Stimulated activated CD8-positive, alpha-beta memory T cell treated with anti-CD3 and anti-CD28 coated beads, Interleukin-4, amount 100 ng/mL, for 24 hours (primary cell): Measurements from ENCODE around the gene IFIT1B.
A peak's percentile ranks its signal among the peaks of the same experiment; 100 is the strongest.

Experiments
- DNase-seq: peaks from one replicate; pipeline ENCODE4 v3.0.0-alpha.2; 2020; ENCODE audit warnings: low read depth

IFIT1B gene

GRCh38 chr10:89413398-89413912 is 35.6 kb downstream of the IFIT1B start:
- no peak for DNase-seq

GRCh38 chr10:89414146-89414878 is 36.5 kb downstream of the IFIT1B start, which contains the start of gene IFIT5:
Gene IFIT5 (plus strand): TSS chr10:89414568. CDS start chr10:89414799, 231 bp downstream.
- peak; percentile 50 for DNase-seq

DNA sequence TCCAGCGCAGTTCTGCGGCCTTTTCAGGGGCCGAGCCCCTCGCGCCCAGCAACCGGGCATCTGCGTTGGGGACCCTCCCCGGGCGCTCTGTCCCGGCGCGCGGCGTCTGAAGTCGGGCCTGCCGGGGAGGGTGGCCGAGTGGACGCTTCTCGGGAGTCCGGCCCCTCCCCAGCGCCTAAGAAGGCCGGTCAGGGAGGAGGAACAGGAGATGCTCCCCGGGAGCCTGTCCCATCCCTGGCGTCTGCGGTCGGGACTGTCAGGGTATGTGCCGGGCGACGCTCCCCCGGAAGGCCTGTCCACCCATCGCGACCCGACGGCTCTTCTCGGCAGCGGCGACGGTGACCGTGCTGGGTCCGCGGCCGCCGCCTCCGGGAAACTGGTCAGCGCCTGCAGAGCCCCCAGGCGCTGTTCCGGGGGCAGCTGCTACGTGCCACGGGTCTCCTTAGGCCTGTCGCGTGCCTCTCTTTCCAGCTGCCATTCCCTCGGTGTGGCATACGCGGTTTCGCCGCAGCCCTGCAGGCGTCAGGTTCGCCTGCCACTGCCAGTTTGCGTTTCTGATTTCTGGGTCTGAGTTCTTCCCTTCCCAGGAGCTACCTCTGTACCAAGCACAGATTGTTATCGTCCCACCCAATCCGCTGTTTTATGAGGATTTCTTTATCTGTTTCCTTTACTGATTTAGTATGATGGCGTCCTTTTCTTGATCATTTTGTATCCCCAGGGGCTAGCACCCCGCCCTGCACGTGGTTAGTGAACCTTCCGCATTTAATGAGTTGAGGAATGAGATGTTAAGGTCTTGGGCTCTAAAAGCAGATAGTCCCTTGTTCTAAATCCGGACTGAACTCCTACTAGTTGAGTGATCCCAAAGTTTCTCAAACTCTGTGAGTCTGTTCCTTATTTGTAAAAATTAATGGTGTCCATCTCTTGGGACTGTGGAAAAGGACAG is 37.3 kb downstream of the IFIT1B start:
- DNase-seq = peak; percentile 10

- no peak for DNase-seq
Observed at GRCh38 chr10:89416465-89416864, 38.6 kb downstream of the IFIT1B start.

DNA sequence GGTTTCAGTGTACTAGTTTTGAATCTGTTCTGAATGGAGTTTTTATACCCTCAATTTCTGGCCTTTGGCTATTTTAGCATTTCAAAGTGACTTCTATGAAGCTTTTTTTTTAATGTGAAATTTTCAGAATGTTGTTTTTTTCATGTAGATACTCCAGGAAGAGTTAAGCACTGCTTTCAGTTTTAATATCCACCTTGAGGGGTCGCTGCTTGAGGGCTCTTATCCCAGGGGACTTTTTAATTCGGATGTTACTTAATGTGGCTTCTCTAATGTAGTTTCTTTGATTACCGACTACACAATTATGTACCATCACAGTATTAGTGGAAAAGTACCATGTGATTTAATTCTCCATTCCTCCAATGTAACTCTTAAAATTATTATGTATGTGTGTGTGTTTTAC is 41.7 kb downstream of the IFIT1B start:
- no peak for DNase-seq

DNA sequence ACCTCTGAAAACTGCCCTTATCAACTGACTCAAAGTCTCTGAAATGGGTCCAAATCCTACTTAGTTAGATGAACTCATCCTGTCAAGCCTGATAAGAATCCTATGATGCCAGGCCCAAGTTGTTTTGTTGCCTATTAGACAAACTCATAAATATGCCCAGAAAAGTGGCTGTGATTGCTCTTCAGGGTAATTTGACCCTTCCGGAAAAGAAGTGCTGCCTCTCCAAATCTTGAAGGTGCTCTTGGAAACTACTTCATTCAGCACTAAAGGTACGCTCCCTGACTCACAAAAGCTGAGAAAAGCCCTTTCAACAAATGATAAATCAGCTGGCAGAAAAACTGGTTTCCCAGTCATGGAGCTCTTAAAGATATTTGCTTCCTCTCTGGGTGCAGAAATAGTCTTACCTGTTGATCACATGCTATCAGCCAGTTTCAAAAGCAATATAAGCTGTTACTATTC is 43.2 kb downstream of the IFIT1B start:
- DNase-seq = no peak

- no peak for DNase-seq
Observed at GRCh38 chr10:89425000-89425399, 47.1 kb downstream of the IFIT1B start.

DNA sequence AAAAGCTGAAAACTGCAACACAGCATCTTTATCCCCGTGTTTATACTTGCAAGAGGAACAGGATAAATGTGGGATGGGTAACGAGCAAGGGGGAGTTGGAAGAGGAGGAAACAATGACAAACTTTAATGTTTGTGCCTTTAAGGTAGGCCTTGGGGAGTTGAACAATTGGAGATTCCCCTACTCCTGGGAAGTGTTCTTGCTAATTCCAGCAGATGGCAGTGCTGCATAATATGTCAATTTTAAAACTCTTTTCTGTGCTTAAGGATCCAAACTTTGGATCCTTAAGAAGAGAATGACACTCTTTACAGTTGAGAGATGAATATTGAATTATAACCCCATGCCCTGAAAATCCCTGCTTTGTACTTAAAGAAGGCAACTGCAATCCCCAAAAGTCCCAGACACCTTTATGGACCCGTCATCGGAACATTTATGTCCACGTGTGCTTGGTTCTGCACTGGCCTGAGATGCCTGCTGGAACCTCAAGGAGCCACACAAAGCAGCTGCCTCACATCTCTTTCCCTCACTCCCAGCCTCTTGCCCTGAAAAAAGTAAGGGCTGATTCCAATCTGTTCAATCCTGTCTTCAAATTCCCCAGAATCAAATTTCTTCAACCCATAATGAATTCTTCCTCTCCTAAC is 48.5 kb downstream of the IFIT1B start:
- DNase-seq = no peak

DNA sequence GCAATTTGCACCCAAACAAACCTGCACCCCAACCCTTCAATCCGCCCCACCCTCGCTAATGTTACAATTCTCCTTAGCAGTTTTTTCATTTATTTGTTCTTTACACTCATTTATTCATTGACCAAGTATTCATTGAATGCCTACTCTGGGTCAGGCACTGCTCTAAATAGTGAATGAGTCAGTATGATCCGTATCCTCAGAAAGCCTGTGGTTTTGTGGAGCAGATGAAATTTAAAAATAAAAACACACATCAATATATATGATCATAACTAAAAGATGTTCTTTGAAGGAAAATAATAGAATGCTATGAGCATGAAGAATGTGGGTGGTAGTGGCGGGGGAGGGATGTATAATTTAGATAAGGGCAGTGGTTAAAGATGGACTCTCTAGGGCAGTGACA is 49.8 kb downstream of the IFIT1B start:
- DNase-seq = no peak

DNA sequence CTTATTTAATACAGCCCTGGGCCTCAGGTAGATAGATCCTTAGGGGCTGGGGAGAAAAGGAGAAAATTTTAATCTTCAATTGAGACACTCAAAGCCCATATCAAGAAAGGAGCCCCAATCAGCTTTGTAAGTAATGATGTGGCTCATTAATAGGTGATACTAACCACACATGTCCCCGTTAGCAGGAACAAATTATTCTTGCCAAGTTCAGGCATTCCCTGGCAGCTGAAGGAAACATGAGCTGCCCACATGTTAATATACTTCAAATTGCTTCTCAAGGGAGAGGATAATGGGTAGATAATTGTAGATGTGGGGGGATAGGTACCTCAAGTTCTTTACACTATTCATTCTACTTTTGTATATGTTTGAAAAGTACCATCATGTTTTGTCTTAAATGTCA is 51.0 kb downstream of the IFIT1B start:
- DNase-seq = no peak

GRCh38 chr10:89431977-89432376 is 54.1 kb downstream of the IFIT1B start:
- DNase-seq = no peak
